Fibroblast of lung (primary cell): ENCODE results near the gene PLD1.

Experiments used
- EZH2 ChIP-seq: IDR thresholded peaks from 2 replicates; pipeline ENCODE4 v1.5.1; 2012; ENCODE audit warnings: low read length, control low read depth, mild to moderate bottlenecking; ENCODE audit errors: missing control alignments
- TF ChIP-seq, protein P1 (sequence below), 2 donors: IDR thresholded peaks in 1 of 2; conservative IDR thresholded peaks in 1 of 2; 1 replicate in 1 of 2; 2 replicates in 1 of 2; pipeline ENCODE4 v1.5.1; 2011 to 2012; ENCODE audit warnings: low read length in 2 of 2, control low read depth in 1 of 2, inconsistent platforms in 1 of 2, low read depth in 1 of 2, mild to moderate bottlenecking in 1 of 2

DNA sequence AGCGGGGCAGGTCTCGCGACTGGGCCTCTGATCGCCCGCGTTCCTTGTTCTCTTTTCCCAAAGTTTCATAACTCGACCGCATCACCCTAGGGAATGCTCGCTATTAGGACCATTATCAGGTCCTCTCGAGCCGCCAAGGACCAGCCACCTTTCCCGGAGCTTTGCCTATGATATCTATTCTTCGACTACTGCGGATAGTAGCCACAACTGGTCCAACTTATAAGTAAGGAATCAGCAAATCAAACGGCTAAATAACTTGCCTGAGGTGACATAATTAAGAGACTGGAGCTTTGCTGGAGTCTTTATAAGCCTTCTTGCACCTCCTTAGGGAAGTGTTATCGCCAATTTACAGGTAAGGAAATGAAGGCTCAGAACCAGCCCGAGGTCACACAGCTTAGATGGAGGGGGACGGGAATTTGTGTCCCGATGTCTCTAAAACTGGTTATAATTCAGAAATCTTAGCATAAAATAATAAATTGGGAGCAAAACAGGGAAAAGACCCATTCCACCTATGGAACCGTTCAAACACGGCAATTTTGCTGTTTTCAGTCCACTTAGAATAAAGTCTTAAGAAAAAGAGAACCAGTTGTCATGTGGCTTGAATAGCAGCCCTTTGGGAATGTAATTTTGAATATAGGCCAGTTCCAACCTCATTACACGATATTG is 479 bp upstream of the PLD1 start:
- TF ChIP-seq, protein P1, sequence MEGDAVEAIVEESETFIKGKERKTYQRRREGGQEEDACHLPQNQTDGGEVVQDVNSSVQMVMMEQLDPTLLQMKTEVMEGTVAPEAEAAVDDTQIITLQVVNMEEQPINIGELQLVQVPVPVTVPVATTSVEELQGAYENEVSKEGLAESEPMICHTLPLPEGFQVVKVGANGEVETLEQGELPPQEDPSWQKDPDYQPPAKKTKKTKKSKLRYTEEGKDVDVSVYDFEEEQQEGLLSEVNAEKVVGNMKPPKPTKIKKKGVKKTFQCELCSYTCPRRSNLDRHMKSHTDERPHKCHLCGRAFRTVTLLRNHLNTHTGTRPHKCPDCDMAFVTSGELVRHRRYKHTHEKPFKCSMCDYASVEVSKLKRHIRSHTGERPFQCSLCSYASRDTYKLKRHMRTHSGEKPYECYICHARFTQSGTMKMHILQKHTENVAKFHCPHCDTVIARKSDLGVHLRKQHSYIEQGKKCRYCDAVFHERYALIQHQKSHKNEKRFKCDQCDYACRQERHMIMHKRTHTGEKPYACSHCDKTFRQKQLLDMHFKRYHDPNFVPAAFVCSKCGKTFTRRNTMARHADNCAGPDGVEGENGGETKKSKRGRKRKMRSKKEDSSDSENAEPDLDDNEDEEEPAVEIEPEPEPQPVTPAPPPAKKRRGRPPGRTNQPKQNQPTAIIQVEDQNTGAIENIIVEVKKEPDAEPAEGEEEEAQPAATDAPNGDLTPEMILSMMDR (conservative IDR thresholded peaks at IDR 0.05 in 1 of 2, IDR thresholded peaks at IDR 0.05 in 1 of 2; ENCODE audit: low read depth in 1 of 2, low read length in 2 of 2): no peak
- TF ChIP-seq EZH2: no peak
